D721Med (cell line): Measurements from ENCODE around the gene NOP16.
A peak's percentile ranks its signal among the peaks of the same experiment; 100 is the strongest.

Source experiments
- DNase-seq: peaks from one replicate; pipeline ENCODE4 v3.0.0; 2011; ENCODE audit warnings: low spot score; ENCODE audit not compliant: insufficient read length
- FAIRE-seq: peaks from 2 replicates; lab custom pipeline; 2011; peaks lifted over from hg19 to GRCh38; lab: Jason Lieb, UNC
- CTCF ChIP-seq: IDR thresholded peaks from 2 replicates; pipeline ENCODE4 v1.5.1; 2012; ENCODE audit warnings: mild to moderate bottlenecking, control low read depth; ENCODE audit not compliant: insufficient read depth; ENCODE audit errors: missing control alignments

The NOP16 gene, protein sequence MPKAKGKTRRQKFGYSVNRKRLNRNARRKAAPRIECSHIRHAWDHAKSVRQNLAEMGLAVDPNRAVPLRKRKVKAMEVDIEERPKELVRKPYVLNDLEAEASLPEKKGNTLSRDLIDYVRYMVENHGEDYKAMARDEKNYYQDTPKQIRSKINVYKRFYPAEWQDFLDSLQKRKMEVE

DNA sequence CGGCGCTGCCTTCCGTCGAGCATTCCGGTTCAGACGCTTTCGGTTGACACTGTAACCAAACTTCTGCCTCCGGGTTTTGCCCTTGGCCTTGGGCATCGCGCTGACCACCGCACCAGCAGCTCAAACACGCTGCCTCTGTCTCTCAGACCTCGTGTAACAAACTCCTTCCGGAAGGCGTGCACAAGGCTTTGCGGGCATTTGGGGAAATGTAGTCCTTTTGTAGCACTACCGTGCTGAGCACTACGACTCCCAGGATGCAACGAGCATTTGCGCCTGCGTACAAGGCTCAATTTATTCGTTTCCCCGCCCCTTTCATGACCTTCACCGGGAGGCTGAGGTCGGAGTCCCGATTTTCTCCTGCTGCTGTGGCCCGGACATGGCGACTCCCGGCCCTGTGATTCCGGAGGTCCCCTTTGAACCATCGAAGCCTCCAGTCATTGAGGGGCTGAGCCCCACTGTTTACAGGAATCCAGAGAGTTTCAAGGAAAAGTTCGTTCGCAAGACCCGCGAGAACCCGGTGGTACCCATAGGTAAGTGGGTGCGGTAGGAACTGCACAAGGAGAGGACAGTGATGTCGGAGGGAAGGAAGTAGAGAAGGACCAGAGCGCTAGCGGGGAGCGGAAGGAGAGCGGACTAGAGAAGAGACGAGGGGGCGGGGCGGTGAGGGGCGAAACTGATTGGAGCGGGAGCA, at the start of gene NOP16, which contains the start of gene HIGD2A:
Gene NOP16 (minus strand): TSS at position 155 of the 691 bp plus-strand sequence. CDS start 59 bp downstream, at position 96.
Gene HIGD2A (plus strand): TSS at position 308 of the 691 bp plus-strand sequence. CDS start 69 bp downstream, at position 377.
- FAIRE-seq (peak; percentile 83), DNase-seq (peak; percentile 92)
- no peak for TF ChIP-seq CTCF

DNA sequence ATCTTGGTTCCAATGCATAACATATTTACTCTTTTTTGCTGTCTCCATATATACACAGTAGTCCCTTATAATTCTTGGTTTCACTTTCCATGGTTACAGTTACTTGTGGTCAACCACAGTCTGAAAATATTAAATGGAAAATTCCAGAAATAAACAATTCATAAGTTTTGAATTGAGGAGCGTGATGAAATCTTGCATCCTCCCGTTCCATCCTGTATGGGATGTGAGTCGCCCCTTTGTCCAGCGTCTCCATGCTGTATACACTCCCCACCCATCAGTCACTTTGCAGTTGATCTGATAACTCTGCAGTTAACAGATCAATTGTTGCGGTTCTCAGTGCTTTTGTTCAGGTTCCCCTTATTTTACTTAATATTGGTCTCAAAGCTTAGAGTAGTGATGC, 48.3 kb upstream of the NOP16 start:
- FAIRE-seq = no peak
- TF ChIP-seq CTCF = no peak
- no peak for DNase-seq

GRCh38 chr5:176432707-176433106, 44.3 kb upstream of the NOP16 start:
- no peak for TF ChIP-seq CTCF
- no peak for FAIRE-seq
- no peak for DNase-seq

DNA sequence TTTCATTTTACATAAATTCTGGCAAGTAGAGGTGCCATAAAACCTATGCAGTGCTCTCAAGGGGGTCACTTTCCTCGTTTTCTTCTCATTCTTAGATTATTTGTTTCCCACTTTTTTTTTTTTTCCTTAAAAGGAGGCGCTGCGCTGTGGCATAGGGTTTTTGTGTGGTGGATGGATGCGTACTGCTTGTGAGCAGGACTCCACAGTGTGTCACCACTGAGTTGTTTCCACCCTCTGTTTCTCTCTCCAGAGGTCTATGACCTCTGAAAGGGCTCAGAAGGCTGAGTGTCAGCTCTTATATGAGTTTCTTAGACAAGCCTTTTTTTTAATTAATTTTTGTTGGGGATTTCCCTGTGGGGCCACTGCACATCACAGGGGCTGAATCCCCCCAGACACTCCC, 41.6 kb upstream of the NOP16 start:
- FAIRE-seq (no peak), DNase-seq (no peak)
- TF ChIP-seq CTCF = no peak

DNA sequence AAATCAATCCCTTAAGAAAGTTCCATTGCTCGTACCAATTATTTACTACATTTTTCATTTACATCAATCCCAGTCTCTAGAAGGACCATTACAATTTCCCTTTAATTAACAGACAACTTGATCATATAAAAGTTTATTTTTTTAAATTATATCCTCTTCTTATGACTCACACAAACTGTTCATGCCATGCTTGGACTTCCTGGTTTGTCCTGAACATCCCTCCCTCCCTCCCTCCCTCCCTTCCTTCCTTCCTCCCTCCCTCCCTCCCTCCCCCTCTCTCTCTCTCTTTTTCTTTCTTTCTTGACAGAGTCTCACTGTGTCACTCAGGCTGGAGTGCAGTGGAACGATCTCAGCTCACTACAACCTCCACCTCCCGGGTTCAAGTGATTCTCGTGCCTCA, 39.6 kb upstream of the NOP16 start:
- FAIRE-seq (no peak), DNase-seq (no peak)
- no peak for TF ChIP-seq CTCF

DNA sequence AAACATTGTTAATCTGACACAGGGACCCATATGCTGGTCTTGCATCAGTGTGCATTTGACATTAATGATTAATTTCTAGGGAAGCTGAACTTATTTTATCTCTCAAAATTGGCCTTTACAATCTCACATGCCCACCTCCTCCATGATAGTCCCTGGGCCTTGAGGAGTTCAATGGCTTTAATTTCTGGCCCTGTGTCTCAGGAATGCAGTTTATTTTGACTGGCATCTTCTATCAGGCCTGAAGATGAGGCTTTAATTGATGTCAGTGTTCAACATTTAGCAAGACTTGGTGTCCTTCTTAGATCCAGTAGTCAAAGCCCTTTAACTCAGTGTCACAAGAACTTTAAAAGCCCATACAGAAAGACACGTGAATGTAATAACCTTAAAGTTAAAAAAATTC, 38.5 kb upstream of the NOP16 start:
- DNase-seq (no peak), FAIRE-seq (no peak)

More for the DNA sequence above, 38.5 kb upstream of the NOP16 start:
- TF ChIP-seq CTCF = no peak
